Measurements from ENCODE around the gene GAPDHS. TPM values are rescaled to one million over a fixed set of nuclear protein-coding genes. Genes with fewer than 3 reads are reported as not detected.

The GAPDHS gene
- total RNA-seq, 1 donor from 2014 or later: not detected

DNA sequence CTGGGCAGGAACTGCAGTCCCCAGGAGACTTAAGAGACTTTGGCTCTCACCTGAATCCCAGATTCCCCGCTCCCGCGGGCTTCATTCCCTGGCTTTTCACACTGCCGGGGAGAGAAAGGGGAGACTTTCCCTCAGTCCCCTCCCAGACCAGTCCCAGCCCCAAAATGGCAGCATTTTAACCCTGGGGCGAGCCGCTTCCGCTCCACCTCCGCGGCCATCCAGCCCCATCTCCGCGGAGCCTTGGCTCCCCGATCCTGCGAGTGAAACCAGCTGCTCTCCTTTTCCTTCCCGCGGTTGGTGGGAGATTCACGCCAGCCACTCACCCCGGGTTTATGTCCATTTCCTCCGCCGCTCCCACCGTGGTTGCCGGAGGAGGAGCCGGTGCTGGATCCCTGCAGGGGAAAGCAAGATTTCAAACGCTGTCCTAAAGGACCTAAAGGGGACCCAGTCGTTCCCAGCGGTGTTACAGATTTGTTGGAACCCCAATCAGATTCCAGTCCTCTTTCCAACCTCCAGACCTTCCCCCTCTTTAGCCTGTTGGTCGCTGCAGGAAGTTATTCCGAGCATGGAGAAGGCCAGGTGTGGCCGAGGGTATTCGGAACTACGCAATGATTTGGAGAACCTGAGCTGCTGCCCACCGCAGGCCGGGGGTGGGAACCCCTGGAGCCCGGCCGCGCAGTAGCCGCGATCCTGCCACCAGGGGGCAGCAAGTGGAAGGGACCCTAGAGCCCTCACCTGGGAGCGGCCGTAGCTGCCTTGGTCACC lies 23.2 kb upstream of the GAPDHS start:
- H3K27me3 Mint-ChIP-seq (ENCODE audit: unreplicated experiment): peaks cover 15% of the 10 kb centered on the region
- peak; percentile 84 for DNase-seq
- peaks cover 7% of the 10 kb centered on the region for H3K9me3 Mint-ChIP-seq (ENCODE audit: unreplicated experiment)
- H3K36me3 Mint-ChIP-seq (ENCODE audit: unreplicated experiment): no peaks in the 10 kb centered on the region
- H3K27ac Mint-ChIP-seq (ENCODE audit: unreplicated experiment): no peak overlapping the region
- no peaks in the 10 kb centered on the region for H3K4me1 Mint-ChIP-seq (ENCODE audit: low read depth, unreplicated experiment)
- H3K4me3 Mint-ChIP-seq (ENCODE audit: unreplicated experiment): peak overlapping the region; percentile 57
- TF ChIP-seq, protein P1, sequence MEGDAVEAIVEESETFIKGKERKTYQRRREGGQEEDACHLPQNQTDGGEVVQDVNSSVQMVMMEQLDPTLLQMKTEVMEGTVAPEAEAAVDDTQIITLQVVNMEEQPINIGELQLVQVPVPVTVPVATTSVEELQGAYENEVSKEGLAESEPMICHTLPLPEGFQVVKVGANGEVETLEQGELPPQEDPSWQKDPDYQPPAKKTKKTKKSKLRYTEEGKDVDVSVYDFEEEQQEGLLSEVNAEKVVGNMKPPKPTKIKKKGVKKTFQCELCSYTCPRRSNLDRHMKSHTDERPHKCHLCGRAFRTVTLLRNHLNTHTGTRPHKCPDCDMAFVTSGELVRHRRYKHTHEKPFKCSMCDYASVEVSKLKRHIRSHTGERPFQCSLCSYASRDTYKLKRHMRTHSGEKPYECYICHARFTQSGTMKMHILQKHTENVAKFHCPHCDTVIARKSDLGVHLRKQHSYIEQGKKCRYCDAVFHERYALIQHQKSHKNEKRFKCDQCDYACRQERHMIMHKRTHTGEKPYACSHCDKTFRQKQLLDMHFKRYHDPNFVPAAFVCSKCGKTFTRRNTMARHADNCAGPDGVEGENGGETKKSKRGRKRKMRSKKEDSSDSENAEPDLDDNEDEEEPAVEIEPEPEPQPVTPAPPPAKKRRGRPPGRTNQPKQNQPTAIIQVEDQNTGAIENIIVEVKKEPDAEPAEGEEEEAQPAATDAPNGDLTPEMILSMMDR (IDR thresholded peaks at IDR 0.05; ENCODE audit: partially characterized antibody, unreplicated experiment): peak; percentile 97

GRCh38 chr19:35510626-35510964 lies 22.7 kb upstream of the GAPDHS start:
- Mint-ChIP-seq H3K27ac (ENCODE audit: unreplicated experiment) (no peak overlapping the region), H3K27me3 (ENCODE audit: unreplicated experiment) (peaks cover 12% of the 10 kb centered on the region), H3K4me3 (ENCODE audit: unreplicated experiment) (no peak overlapping the region), H3K4me1 (ENCODE audit: low read depth, unreplicated experiment) (no peaks in the 10 kb centered on the region), H3K9me3 (ENCODE audit: unreplicated experiment) (peaks cover 7% of the 10 kb centered on the region), H3K36me3 (ENCODE audit: unreplicated experiment) (no peaks in the 10 kb centered on the region)
- TF ChIP-seq, protein P1 (IDR thresholded peaks at IDR 0.05; ENCODE audit: partially characterized antibody, unreplicated experiment): peak; percentile 28
- DNase-seq: no peak

- peaks cover 14% of the 10 kb centered on the region for H3K27me3 Mint-ChIP-seq (ENCODE audit: unreplicated experiment)
- no peaks in the 10 kb centered on the region for H3K36me3 Mint-ChIP-seq (ENCODE audit: unreplicated experiment)
- H3K4me3 Mint-ChIP-seq (ENCODE audit: unreplicated experiment): no peak overlapping the region
- no peak overlapping the region for H3K27ac Mint-ChIP-seq (ENCODE audit: unreplicated experiment)
- no peaks in the 10 kb centered on the region for H3K4me1 Mint-ChIP-seq (ENCODE audit: low read depth, unreplicated experiment)
- H3K9me3 Mint-ChIP-seq (ENCODE audit: unreplicated experiment): peaks cover 7% of the 10 kb centered on the region
- TF ChIP-seq, protein P1 (IDR thresholded peaks at IDR 0.05; ENCODE audit: partially characterized antibody, unreplicated experiment): no peak
- no peak for DNase-seq
These were observed 21.9 kb upstream of the GAPDHS start for GRCh38 chr19:35511337-35511736.

DNA sequence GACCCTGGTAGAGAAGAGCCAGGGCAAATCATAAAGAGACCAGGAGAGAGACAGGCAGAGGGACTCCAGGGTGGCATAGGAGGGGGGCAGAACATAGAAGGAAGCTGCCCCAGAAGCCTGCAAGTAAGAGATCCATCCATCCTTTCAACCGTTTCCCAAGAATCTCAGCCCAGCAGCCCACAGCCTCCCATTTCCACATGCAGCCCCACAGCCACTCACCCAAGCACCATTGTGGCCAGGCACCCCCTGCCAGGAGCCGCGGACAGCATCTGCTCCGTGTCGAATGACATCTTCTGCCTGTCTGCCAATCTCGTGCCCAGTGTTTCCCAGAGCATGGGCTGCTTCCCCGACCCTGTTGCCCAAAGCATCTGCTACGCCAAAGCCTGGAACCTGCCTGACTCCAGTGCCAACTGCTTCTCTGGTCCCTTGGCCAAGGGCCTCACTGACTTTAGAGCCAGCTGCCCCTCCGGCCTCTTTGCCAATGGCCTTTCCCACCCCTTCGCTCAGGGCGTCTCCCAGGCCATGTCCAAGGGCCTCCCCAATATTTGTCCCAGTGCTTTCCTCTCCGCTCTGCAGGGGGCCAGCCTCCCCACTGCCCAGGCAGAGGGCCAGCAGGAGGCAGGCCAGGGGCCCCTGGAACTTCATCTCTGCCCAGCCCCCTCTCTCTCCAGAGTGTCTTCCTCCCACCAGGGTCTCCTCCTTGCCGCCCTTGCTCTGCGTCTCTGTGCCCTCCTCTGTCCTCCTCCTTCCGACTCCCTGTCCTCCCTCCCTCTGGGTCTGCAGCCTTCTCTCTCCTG lies 20.2 kb upstream of the GAPDHS start:
- TF ChIP-seq, protein P1 (IDR thresholded peaks at IDR 0.05; ENCODE audit: partially characterized antibody, unreplicated experiment): no peak
- no peaks in the 10 kb centered on the region for H3K36me3 Mint-ChIP-seq (ENCODE audit: unreplicated experiment)
- H3K27me3 Mint-ChIP-seq (ENCODE audit: unreplicated experiment): peaks cover 16% of the 10 kb centered on the region
- H3K9me3 Mint-ChIP-seq (ENCODE audit: unreplicated experiment): peaks cover 10% of the 10 kb centered on the region
- no peak overlapping the region for H3K27ac Mint-ChIP-seq (ENCODE audit: unreplicated experiment)
- DNase-seq: no peak
- no peaks in the 10 kb centered on the region for H3K4me1 Mint-ChIP-seq (ENCODE audit: low read depth, unreplicated experiment)
- H3K4me3 Mint-ChIP-seq (ENCODE audit: unreplicated experiment): no peak overlapping the region
